Pericardium fibroblast (primary cell): ENCODE results near the gene NHLRC3. TPM values are rescaled to one million over a fixed set of nuclear protein-coding genes. Genes with fewer than 3 reads are reported as not detected.

Source experiments
- total RNA-seq: library from RNA; depleted of rRNA; stranded (reverse); fragments of >200 nt; gene quantifications from 2 replicates; pipeline ENCODE4 v1.2.3, GENCODE V29; 2015

Gene NHLRC3
- total RNA-seq = 4.9 and 6.9 TPM in 2 replicates

DNA sequence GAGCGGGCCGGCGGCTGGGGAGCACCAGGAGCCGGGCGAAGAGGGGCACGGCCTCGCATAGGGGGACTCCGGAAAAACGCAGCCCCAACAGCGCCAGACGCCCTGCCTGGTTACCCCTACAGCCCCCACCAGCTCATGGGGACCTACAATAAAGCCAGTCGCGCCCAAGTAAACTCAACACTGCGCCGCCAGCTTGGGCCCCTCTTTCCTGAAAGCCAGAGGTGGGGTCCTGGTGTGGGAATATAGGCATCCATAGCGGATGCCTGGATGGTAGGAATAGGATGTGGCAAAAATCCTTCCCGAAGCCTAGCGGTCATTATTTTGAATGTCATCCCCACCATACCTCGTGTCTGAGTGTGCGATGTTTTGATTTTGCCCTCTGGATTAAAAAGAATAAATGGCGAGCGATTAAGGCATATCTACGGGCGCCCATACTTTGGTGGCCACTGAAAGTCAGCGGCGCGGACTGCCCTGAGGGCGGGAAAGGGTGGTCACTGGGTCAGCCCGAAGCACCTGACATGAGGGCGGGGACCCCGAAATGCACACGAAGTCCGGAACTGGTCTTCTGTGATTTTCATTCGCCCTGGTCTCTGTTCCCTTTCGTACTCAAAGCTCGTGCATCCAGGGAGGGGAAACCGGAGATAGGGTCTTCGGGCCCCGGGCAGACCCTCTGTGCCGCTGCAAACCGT lies at the start of gene NHLRC3, which contains the start of gene PROSER1:
TSS of gene NHLRC3 (plus strand) at position 577 of the 689 bp plus-strand sequence. CDS start 184 bp downstream, outside the sequence.
TSS of gene PROSER1 (minus strand) at position 210 of the 689 bp plus-strand sequence. CDS start 847 bp downstream, outside the sequence.

GRCh38 chr13:38990693-38991092 lies 47.6 kb upstream of the NHLRC3 start, which contains the start of gene STOML3:
Gene STOML3, minus strand, starts transcription at chr13:38990831. Its CDS starts 110 bp downstream, at chr13:38990721.

Other genes starting within 250 kb of the NHLRC3 start
- not detected in 2 replicates for gene STOML3, start 47.6 kb upstream of the NHLRC3 start, total RNA-seq
- gene PROSER1, start 367 bp upstream of the NHLRC3 start, total RNA-seq = 4.0 and 9.1 TPM in 2 replicates